IMR-90 (cell line): ENCODE data around the gene CEACAM6. TPM values are rescaled to one million over a fixed set of nuclear protein-coding genes. Genes with fewer than 3 reads are reported as not detected.

Source experiments
- ATAC-seq: fragments of 200-7000 bp; cut with Tn5 transposase; 2 replicates; pipeline ENCODE4 v1.9.1; 2020; ENCODE audit warnings: low read depth, mild to moderate bottlenecking, moderate library complexity
- BruUV-seq: library from RNA; stranded (reverse); fragments of 400-500 nt; replicated peaks from 2 replicates; lab custom pipeline; 2021; lab: Mats Ljungman, UMichigan
- CTCF ChIA-PET: fragments of 300-600 bp; formaldehyde crosslinking; extraction: SDS; loops from one replicate; lab custom pipeline; 2021; ENCODE audit warnings: antibody characterized with exemption; lab: Yijun Ruan, JAX
- POLR2A ChIA-PET: fragments of 300-600 bp; sonication (Branson Sonifier 250); formaldehyde crosslinking; loops from one replicate; lab custom pipeline; 2022; ENCODE audit warnings: antibody characterized with exemption; ENCODE audit not compliant: unreplicated experiment; lab: Charles Lee
- DNase-seq: peaks from one replicate; pipeline ENCODE4 v3.0.0; 2013
- H2AFZ ChIP-seq: replicated peaks from 2 replicates; pipeline ENCODE3; 2013; ENCODE audit warnings: low read length, mild to moderate bottlenecking; ENCODE audit not compliant: poor library complexity
- H2AK5ac ChIP-seq: 2 replicates; pipeline ENCODE4 v1.6.1; 2013; ENCODE audit warnings: low read depth, low read length, inconsistent platforms
- H2AK9ac ChIP-seq: replicated peaks from 2 replicates; pipeline ENCODE3; 2013; ENCODE audit warnings: mild to moderate bottlenecking, low read depth, low read length, moderate library complexity; ENCODE audit not compliant: poor library complexity
- H2BK120ac ChIP-seq: 2 replicates; pipeline ENCODE4 v1.6.1; 2013; ENCODE audit warnings: low read depth, low read length, inconsistent platforms
- H2BK15ac ChIP-seq: 3 replicates; pipeline ENCODE4 v1.6.1; 2013; ENCODE audit warnings: low read depth, low read length, inconsistent platforms
- H2BK20ac ChIP-seq: 2 replicates; pipeline ENCODE4 v1.6.1; 2013; ENCODE audit warnings: low read depth, mild to moderate bottlenecking, inconsistent platforms, low read length, moderate library complexity
- H2BK5ac ChIP-seq: 2 replicates; pipeline ENCODE4 v1.6.1; 2013; ENCODE audit warnings: mild to moderate bottlenecking, low read depth, low read length, inconsistent platforms; ENCODE audit not compliant: poor library complexity, severe bottlenecking
- H3K14ac ChIP-seq: replicated peaks from 2 replicates; pipeline ENCODE4 v1.6.1; 2013; ENCODE audit warnings: low read depth, low read length, inconsistent platforms
- H3K18ac ChIP-seq: 2 replicates; pipeline ENCODE4 v1.6.1; 2013; ENCODE audit warnings: low read depth, low read length, control low read depth
- H3K23ac ChIP-seq: 2 replicates; pipeline ENCODE4 v1.6.1; 2013; ENCODE audit warnings: low read depth, low read length, inconsistent platforms
- H3K27ac ChIP-seq: 2 replicates; pipeline ENCODE4 v1.5.1; 2013; ENCODE audit warnings: mild to moderate bottlenecking, control low read depth, low read length; ENCODE audit not compliant: insufficient read depth
- H3K27me3 ChIP-seq: 2 replicates; pipeline ENCODE4 v1.6.1; 2013; ENCODE audit warnings: low read length; ENCODE audit not compliant: control insufficient read depth, insufficient read depth
- H3K36me3 ChIP-seq: 2 replicates; pipeline ENCODE4 v1.6.1; 2013; ENCODE audit warnings: low read length, mixed read lengths; ENCODE audit not compliant: control insufficient read depth, insufficient read depth
- H3K4ac ChIP-seq: 2 replicates; pipeline ENCODE4 v1.6.1; 2013; ENCODE audit warnings: low read depth, low read length, inconsistent platforms
- H3K4me1 ChIP-seq: 2 replicates; pipeline ENCODE4 v1.6.1; 2013; ENCODE audit warnings: low read length, mixed read lengths; ENCODE audit not compliant: control insufficient read depth, insufficient read depth
- H3K4me2 ChIP-seq: 2 replicates; pipeline ENCODE4 v1.6.1; 2013; ENCODE audit warnings: low read depth, mild to moderate bottlenecking, control low read depth, low read length, moderate library complexity
- H3K4me3 ChIP-seq: 2 replicates; pipeline ENCODE4 v1.5.1; 2013; ENCODE audit warnings: low read depth, mild to moderate bottlenecking, control low read depth, low read length, moderate library complexity; ENCODE audit not compliant: insufficient read depth
- H3K56ac ChIP-seq: 2 replicates; pipeline ENCODE4 v1.6.1; 2013; ENCODE audit warnings: low read length, inconsistent platforms; ENCODE audit not compliant: insufficient read depth; ENCODE audit errors: extremely low read depth
- H3K79me1 ChIP-seq, 2 experiments: 2 replicates each; pipeline ENCODE4 v1.6.1; 2013; ENCODE audit warnings: low read length in 2 of 2, inconsistent platforms in 1 of 2, low read depth in 1 of 2
- H3K9ac ChIP-seq: 2 replicates; pipeline ENCODE4 v1.6.1; 2013; ENCODE audit warnings: low read depth, low read length, control low read depth
- H3K9me1 ChIP-seq: 2 replicates; pipeline ENCODE4 v1.6.1; 2013; ENCODE audit warnings: low read length, inconsistent platforms; ENCODE audit not compliant: insufficient read depth
- H3K9me3 ChIP-seq: 2 replicates; pipeline ENCODE4 v1.6.1; 2013; ENCODE audit warnings: low read length; ENCODE audit not compliant: control insufficient read depth, insufficient read depth
- H4K20me1 ChIP-seq: 2 replicates; pipeline ENCODE4 v1.6.1; 2013; ENCODE audit warnings: low read length, inconsistent platforms; ENCODE audit not compliant: insufficient read depth
- H4K5ac ChIP-seq: 2 replicates; pipeline ENCODE4 v1.6.1; 2013; ENCODE audit warnings: mild to moderate bottlenecking, low read depth, low read length, control low read depth
- H4K8ac ChIP-seq, 2 experiments: 2 replicates each; pipeline ENCODE4 v1.6.1; 2013; ENCODE audit warnings: low read depth in 2 of 2, low read length in 2 of 2, control low read depth in 1 of 2, inconsistent platforms in 1 of 2
- H4K91ac ChIP-seq: 2 replicates; pipeline ENCODE4 v1.6.1; 2013; ENCODE audit warnings: low read depth, low read length, inconsistent platforms; ENCODE audit not compliant: insufficient read depth
- BHLHE40 ChIP-seq: fragments of 150-350 bp; IDR thresholded peaks from 2 replicates; pipeline ENCODE4 v1.6.1; 2016; ENCODE audit warnings: mild to moderate bottlenecking, low read depth, low read length
- CEBPB ChIP-seq: IDR thresholded peaks from 2 replicates; pipeline ENCODE4 v1.6.1; 2012; ENCODE audit warnings: low read depth, low read length, improper control_type of control experiment
- CHD1 ChIP-seq: IDR thresholded peaks from 2 replicates; pipeline ENCODE4 v1.6.1; 2012; ENCODE audit warnings: low read depth, low read length, improper control_type of control experiment
- FOS ChIP-seq: fragments of 150-350 bp; IDR thresholded peaks from 2 replicates; pipeline ENCODE4 v1.6.1; 2016; ENCODE audit warnings: low read depth, low read length
- MAFK ChIP-seq: IDR thresholded peaks from 2 replicates; pipeline ENCODE4 v1.6.1; 2012; ENCODE audit warnings: low read depth, low read length, improper control_type of control experiment
- MAZ ChIP-seq: IDR thresholded peaks from 2 replicates; pipeline ENCODE4 v1.6.1; 2012; ENCODE audit warnings: low read depth, mild to moderate bottlenecking, low read length, improper control_type of control experiment, moderate library complexity, borderline replicate concordance
- MXI1 ChIP-seq: IDR thresholded peaks from 2 replicates; pipeline ENCODE4 v1.6.1; 2012; ENCODE audit warnings: low read depth, mild to moderate bottlenecking, low read length, moderate library complexity, borderline replicate concordance
- NFE2L2 ChIP-seq: fragments of 150-350 bp; IDR thresholded peaks from 2 replicates; pipeline ENCODE4 v1.6.1; 2016; ENCODE audit warnings: low read depth, mild to moderate bottlenecking, low read length
- POLR2A ChIP-seq: IDR thresholded peaks from 2 replicates; pipeline ENCODE4 v1.6.1; 2012; ENCODE audit warnings: mild to moderate bottlenecking, low read depth, low read length
- RAD21 ChIP-seq: IDR thresholded peaks from 2 replicates; pipeline ENCODE4 v1.6.1; 2012; ENCODE audit warnings: low read length, improper control_type of control experiment
- RCOR1 ChIP-seq: IDR thresholded peaks from 2 replicates; pipeline ENCODE4 v1.6.1; 2012; ENCODE audit warnings: mild to moderate bottlenecking, low read length, improper control_type of control experiment; ENCODE audit not compliant: insufficient replicate concordance
- RFX5 ChIP-seq: IDR thresholded peaks from 2 replicates; pipeline ENCODE4 v1.8.0; 2012; ENCODE audit warnings: low read depth, mild to moderate bottlenecking, low read length, moderate library complexity
- SMC3 ChIP-seq: fragments of 150-350 bp; IDR thresholded peaks from 2 replicates; pipeline ENCODE4 v1.6.1; 2016; ENCODE audit warnings: low read depth, mild to moderate bottlenecking, antibody characterized with exemption, low read length, moderate library complexity
- WGBS, 2 experiments: methylation state at CpG; one replicate each; pipeline versions ENCODE4 v1.1.5 to v1.1.7; 2013; ENCODE audit warnings: missing lambda C conversion rate in 2 of 2; ENCODE audit not compliant: insufficient read length in 1 of 2; ENCODE audit errors: extremely low coverage in 2 of 2; 5-methylcytosine and 5-hydroxymethylcytosine counted together
- dilution Hi-C: fragments of 300-500 bp; cut with HindIII; formaldehyde crosslinking; loops from one replicate; pipeline ENCODE4 v1.14.3; 2018; ENCODE audit warnings: low sequenced_read_pairs; ENCODE audit not compliant: unreplicated experiment
- in situ Hi-C: fragments of 300-500 bp; cut with MboI; formaldehyde crosslinking; loops from 3 replicates; pipeline ENCODE4 v1.14.3; 2019; ENCODE audit warnings: low sequenced_read_pairs, inconsistent platforms, mixed read lengths
- intact Hi-C: fragments of 100-400 bp; cut with micrococcal nuclease; formaldehyde crosslinking; loops from 2 replicates; pipeline ENCODE4 v1.10.0; 2022
- polyA plus RNA-seq, 3 experiments: library from polyadenylated mRNA; depleted of rRNA; stranded (reverse); fragments of >200 nt; gene quantifications; 2 replicates each; pipeline ENCODE4 v1.2.3, GENCODE V29; 2012; ENCODE audit warnings: low replicate concordance in 1 of 3
- total RNA-seq: library from RNA; depleted of rRNA; stranded (reverse); fragments of >200 nt; gene quantifications from 2 replicates; pipeline ENCODE4 v1.2.3, GENCODE V29; 2012
- TF ChIP-seq, protein P1 (sequence below): conservative IDR thresholded peaks from 2 replicates; pipeline ENCODE4 v1.5.1; 2012; ENCODE audit warnings: mild to moderate bottlenecking, low read depth, low read length, improper control_type of control experiment
- TF ChIP-seq, protein P2 (sequence below): fragments of 150-350 bp; IDR thresholded peaks from 2 replicates; pipeline ENCODE4 v1.6.1; 2017; ENCODE audit warnings: mild to moderate bottlenecking, antibody characterized with exemption, low read length, low read depth
- TF ChIP-seq, protein P3 (sequence below): fragments of 150-350 bp; IDR thresholded peaks from 2 replicates; pipeline ENCODE4 v1.6.1; 2016; ENCODE audit warnings: low read depth, mild to moderate bottlenecking, low read length, moderate library complexity, borderline replicate concordance

Gene CEACAM6
- total and polyA plus RNA-seq, 2 of the 4 experiments (the other 2 are of a cell fraction) = not detected

DNA sequence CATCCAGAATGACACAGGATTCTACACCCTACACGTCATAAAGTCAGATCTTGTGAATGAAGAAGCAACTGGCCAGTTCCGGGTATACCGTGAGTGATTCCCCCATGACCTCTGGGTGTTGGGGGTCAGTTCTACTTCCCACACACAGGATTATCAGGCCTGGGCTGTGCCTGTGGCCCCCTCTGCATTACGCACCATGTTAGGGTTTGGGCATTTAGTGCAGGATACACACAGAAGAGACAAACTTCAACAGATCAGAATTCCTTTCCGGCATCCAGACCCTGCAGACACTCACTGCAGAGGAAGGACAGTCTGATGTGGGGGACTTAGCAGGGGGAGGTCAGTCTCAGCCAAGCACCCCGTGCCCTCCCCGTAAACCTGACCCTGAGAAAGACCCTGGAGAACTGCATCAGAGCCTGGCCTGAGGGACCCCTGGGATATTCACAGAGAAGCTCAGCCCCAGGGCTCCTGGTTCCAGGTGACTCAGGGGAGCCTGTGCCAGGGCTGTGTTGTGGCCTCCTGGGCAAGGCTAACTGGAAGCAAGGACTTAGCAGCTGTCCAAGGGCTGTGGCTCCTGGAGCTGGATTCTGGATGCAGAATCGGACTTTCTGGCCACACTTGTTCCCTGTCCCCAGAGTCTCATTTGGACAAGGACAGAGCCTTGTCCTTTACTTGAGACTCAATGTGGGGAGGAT, 45.2 kb upstream of the CEACAM6 start:
- dilution Hi-C loops = no loop called here
- no peak overlapping the region for H3K4ac ChIP-seq
- H3K9me1 ChIP-seq = no peaks in the 10 kb centered on the region
- H2BK120ac ChIP-seq = no peak overlapping the region
- H2AK9ac ChIP-seq = no peak overlapping the region
- no peaks in the 10 kb centered on the region for H3K79me1 ChIP-seq
- in situ Hi-C loops = no loop called here
- 41% methylated on average over 2 of the region's 8 CpGs; no CpG with 5 or more reads in 1 of the 2 experiments for WGBS, 2 experiments
- H3K4me2 ChIP-seq = no peak overlapping the region
- no peak overlapping the region for H3K56ac ChIP-seq
- no peaks in the 10 kb centered on the region for H3K4me1 ChIP-seq
- no peak overlapping the region for H2AK5ac ChIP-seq
- POLR2A ChIA-PET = no interaction called here
- H3K18ac ChIP-seq = no peak overlapping the region
- no peak overlapping the region for H3K14ac ChIP-seq
- no peak overlapping the region for H2AFZ ChIP-seq
- ATAC-seq (no peak), DNase-seq (no peak)
- no peak overlapping the region for H2BK15ac ChIP-seq
- H2BK5ac ChIP-seq = no peak overlapping the region
- CTCF ChIA-PET = no interaction called here
- H3K36me3 ChIP-seq = no peaks in the 10 kb centered on the region
- no peak overlapping the region for H2BK20ac ChIP-seq
- BruUV-seq = no TSS peak
- H4K8ac ChIP-seq = no peak overlapping the region
- intact Hi-C loops = no loop called here
- no peaks in the 10 kb centered on the region for H4K20me1 ChIP-seq
- H3K27me3 ChIP-seq = no peaks in the 10 kb centered on the region; the same call in 1 of the 2 replicates
- no peak overlapping the region for H3K9ac ChIP-seq
- no peak overlapping the region for H3K27ac ChIP-seq
- no peak overlapping the region for H3K23ac ChIP-seq
- H4K91ac ChIP-seq = no peak overlapping the region
- no peaks in the 10 kb centered on the region for H3K9me3 ChIP-seq
- no peak for TF ChIP-seq MAZ
- no peak for TF ChIP-seq CEBPB
- TF ChIP-seq POLR2A = no peak
- no peak for TF ChIP-seq BHLHE40
- TF ChIP-seq, protein P1, sequence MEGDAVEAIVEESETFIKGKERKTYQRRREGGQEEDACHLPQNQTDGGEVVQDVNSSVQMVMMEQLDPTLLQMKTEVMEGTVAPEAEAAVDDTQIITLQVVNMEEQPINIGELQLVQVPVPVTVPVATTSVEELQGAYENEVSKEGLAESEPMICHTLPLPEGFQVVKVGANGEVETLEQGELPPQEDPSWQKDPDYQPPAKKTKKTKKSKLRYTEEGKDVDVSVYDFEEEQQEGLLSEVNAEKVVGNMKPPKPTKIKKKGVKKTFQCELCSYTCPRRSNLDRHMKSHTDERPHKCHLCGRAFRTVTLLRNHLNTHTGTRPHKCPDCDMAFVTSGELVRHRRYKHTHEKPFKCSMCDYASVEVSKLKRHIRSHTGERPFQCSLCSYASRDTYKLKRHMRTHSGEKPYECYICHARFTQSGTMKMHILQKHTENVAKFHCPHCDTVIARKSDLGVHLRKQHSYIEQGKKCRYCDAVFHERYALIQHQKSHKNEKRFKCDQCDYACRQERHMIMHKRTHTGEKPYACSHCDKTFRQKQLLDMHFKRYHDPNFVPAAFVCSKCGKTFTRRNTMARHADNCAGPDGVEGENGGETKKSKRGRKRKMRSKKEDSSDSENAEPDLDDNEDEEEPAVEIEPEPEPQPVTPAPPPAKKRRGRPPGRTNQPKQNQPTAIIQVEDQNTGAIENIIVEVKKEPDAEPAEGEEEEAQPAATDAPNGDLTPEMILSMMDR = no peak
- TF ChIP-seq, protein P2, sequence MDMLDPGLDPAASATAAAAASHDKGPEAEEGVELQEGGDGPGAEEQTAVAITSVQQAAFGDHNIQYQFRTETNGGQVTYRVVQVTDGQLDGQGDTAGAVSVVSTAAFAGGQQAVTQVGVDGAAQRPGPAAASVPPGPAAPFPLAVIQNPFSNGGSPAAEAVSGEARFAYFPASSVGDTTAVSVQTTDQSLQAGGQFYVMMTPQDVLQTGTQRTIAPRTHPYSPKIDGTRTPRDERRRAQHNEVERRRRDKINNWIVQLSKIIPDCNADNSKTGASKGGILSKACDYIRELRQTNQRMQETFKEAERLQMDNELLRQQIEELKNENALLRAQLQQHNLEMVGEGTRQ = no peak
- TF ChIP-seq MAFK = no peak
- no peak for TF ChIP-seq SMC3
- no peak for TF ChIP-seq RFX5
- TF ChIP-seq RAD21 = no peak
- no peak for TF ChIP-seq RCOR1
- no peak for TF ChIP-seq MXI1
- TF ChIP-seq NFE2L2 = no peak
- TF ChIP-seq FOS = no peak
- TF ChIP-seq CHD1 = no peak
- TF ChIP-seq, protein P3, sequence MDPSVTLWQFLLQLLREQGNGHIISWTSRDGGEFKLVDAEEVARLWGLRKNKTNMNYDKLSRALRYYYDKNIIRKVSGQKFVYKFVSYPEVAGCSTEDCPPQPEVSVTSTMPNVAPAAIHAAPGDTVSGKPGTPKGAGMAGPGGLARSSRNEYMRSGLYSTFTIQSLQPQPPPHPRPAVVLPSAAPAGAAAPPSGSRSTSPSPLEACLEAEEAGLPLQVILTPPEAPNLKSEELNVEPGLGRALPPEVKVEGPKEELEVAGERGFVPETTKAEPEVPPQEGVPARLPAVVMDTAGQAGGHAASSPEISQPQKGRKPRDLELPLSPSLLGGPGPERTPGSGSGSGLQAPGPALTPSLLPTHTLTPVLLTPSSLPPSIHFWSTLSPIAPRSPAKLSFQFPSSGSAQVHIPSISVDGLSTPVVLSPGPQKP = no peak
- H4K5ac ChIP-seq = no peak overlapping the region
- no peak overlapping the region for H3K4me3 ChIP-seq
